Endothelial cell of umbilical vein (primary cell): ENCODE results near the gene PCGF3. TPM values are rescaled to one million over a fixed set of nuclear protein-coding genes. Genes with fewer than 3 reads are reported as not detected.

Experiments used
- BruUV-seq: library from RNA; stranded (reverse); fragments of 400-500 nt; replicated peaks from 2 replicates; lab custom pipeline; 2021; lab: Mats Ljungman, UMichigan
- CTCF ChIA-PET: fragments of 300-600, 350-600 bp; sonication (Branson Sonifier 250); formaldehyde crosslinking; loops from one replicate; lab custom pipeline; 2021; ENCODE audit warnings: antibody characterized with exemption, inconsistent platforms; lab: Charles Lee
- POLR2A ChIA-PET: fragments of 300-600, 350-600 bp; sonication (Branson Sonifier 250); formaldehyde crosslinking; loops from one replicate; lab custom pipeline; 2021; ENCODE audit warnings: antibody characterized with exemption, inconsistent platforms; lab: Charles Lee
- DNase-seq: peaks from one replicate; pipeline ENCODE4 v3.0.0-alpha.2; 2011; ENCODE audit warnings: low read depth, low spot score
- FAIRE-seq: peaks from 2 replicates; lab custom pipeline; 2011; peaks lifted over from hg19 to GRCh38; lab: Jason Lieb, UNC
- H2AFZ ChIP-seq: 2 replicates; pipeline ENCODE4 v1.6.0; 2012; ENCODE audit warnings: low read depth, low read length, control low read depth, inconsistent platforms
- H3K27ac ChIP-seq: 2 replicates; pipeline ENCODE4 v1.5.1; 2011; ENCODE audit warnings: low read depth, mild to moderate bottlenecking, control low read depth, low read length, moderate library complexity; ENCODE audit not compliant: insufficient read depth
- H3K27me3 ChIP-seq, 2 experiments: 2 replicates each; pipeline versions ENCODE4 v1.6.0 to v1.6.1; 2011; ENCODE audit warnings: low read length in 2 of 2, mixed read lengths in 1 of 2; ENCODE audit not compliant: control insufficient read depth in 2 of 2, insufficient read depth in 2 of 2
- H3K36me3 ChIP-seq, 2 experiments: 2 replicates in 1 of 2; 3 replicates in 1 of 2; pipeline ENCODE4 v1.5.1; 2011; ENCODE audit warnings: low read length in 2 of 2, mild to moderate bottlenecking in 1 of 2, moderate library complexity in 1 of 2; ENCODE audit not compliant: control insufficient read depth in 2 of 2, insufficient read depth in 2 of 2; ENCODE audit errors: extremely low read depth in 1 of 2
- H3K4me1 ChIP-seq: 3 replicates; pipeline ENCODE4 v1.5.1; 2011; ENCODE audit warnings: mild to moderate bottlenecking, low read length; ENCODE audit not compliant: control insufficient read depth, insufficient read depth; ENCODE audit errors: extremely low read depth
- H3K4me2 ChIP-seq: 2 replicates; pipeline ENCODE4 v1.6.1; 2011; ENCODE audit warnings: low read length, control low read depth, mixed read lengths; ENCODE audit not compliant: insufficient read depth
- H3K4me3 ChIP-seq, 3 experiments: fragments of 200-600 bp in 1 of 3; sonication (generic), shearing (Covaris generic) in 1 of 3; replicated peaks in 1 of 3; 2 replicates each; pipeline ENCODE4 v1.5.1; 2011 to 2016; ENCODE audit warnings: control low read depth in 3 of 3, low read length in 3 of 3, mild to moderate bottlenecking in 2 of 3, inconsistent platforms in 1 of 3, low read depth in 1 of 3, moderate library complexity in 1 of 3; ENCODE audit not compliant: insufficient read depth in 1 of 3
- H3K79me2 ChIP-seq: 2 replicates; pipeline ENCODE4 v1.6.0; 2012; ENCODE audit warnings: low read length, inconsistent platforms; ENCODE audit not compliant: control insufficient read depth, insufficient read depth
- H3K9ac ChIP-seq: replicated peaks from 2 replicates; pipeline ENCODE3; 2011; ENCODE audit warnings: low read length, control low read depth; ENCODE audit not compliant: insufficient read depth; ENCODE audit errors: extremely low read depth
- H3K9me1 ChIP-seq: replicated peaks from 3 replicates; pipeline ENCODE4 v1.6.0; 2011; ENCODE audit warnings: mild to moderate bottlenecking, low read length; ENCODE audit not compliant: control insufficient read depth, insufficient read depth; ENCODE audit errors: extremely low read depth
- H3K9me3 ChIP-seq: replicated peaks from 2 replicates; pipeline ENCODE4 v1.5.1; 2012; ENCODE audit warnings: low read length, inconsistent platforms; ENCODE audit not compliant: control insufficient read depth, insufficient read depth
- H4K20me1 ChIP-seq: replicated peaks from 2 replicates; pipeline ENCODE3; 2011; ENCODE audit warnings: mild to moderate bottlenecking, low read length; ENCODE audit not compliant: control insufficient read depth, insufficient read depth; ENCODE audit errors: extremely low read depth
- EZH2 ChIP-seq: IDR thresholded peaks from 2 replicates; pipeline ENCODE4 v1.6.1; 2012; ENCODE audit warnings: borderline replicate concordance, low read depth, mild to moderate bottlenecking, moderate library complexity, low read length, inconsistent platforms; ENCODE audit not compliant: severe bottlenecking
- FOS ChIP-seq: IDR thresholded peaks from 2 replicates; pipeline ENCODE4 v1.6.1; 2011; ENCODE audit warnings: mild to moderate bottlenecking, low read length, moderate library complexity, borderline replicate concordance; ENCODE audit not compliant: insufficient read depth
- GATA2 ChIP-seq: IDR thresholded peaks from 2 replicates; pipeline ENCODE4 v1.7.0; 2011; ENCODE audit warnings: low read depth, mild to moderate bottlenecking, moderate library complexity, mixed read lengths, low read length; ENCODE audit not compliant: insufficient read length, insufficient read depth
- JUN ChIP-seq: IDR thresholded peaks from 2 replicates; pipeline ENCODE4 v1.6.1; 2011; ENCODE audit warnings: borderline replicate concordance, low read depth; ENCODE audit not compliant: insufficient read length, insufficient read depth
- MYC ChIP-seq: IDR thresholded peaks from one replicate; pipeline ENCODE4 v1.6.1; 2011; ENCODE audit warnings: mild to moderate bottlenecking, low read depth, low read length
- POLR2A ChIP-seq: IDR thresholded peaks from 2 replicates; pipeline ENCODE4 v1.6.1; 2012; ENCODE audit warnings: low read depth, mild to moderate bottlenecking, control low read depth, low read length
- POLR2AphosphoS5 ChIP-seq: IDR thresholded peaks from 2 replicates; pipeline ENCODE4 v1.6.1; 2012; ENCODE audit warnings: low read depth, mild to moderate bottlenecking, control low read depth, low read length, moderate library complexity; ENCODE audit not compliant: insufficient read depth
- dilution Hi-C: fragments of 300-500 bp; cut with MboI; formaldehyde crosslinking; loops from one replicate; pipeline ENCODE4 v1.15.0; 2019; ENCODE audit warnings: low sequenced_read_pairs; ENCODE audit not compliant: extremely low pct_ligation_motif_present
- intact Hi-C: fragments of 100-400 bp; cut with micrococcal nuclease; formaldehyde crosslinking; loops from one replicate; pipeline ENCODE4 v1.10.0; 2022
- polyA plus RNA-seq, 4 experiments: library from polyadenylated mRNA; depleted of rRNA in 3 of 4; stranded (reverse) in 3 of 4; unstranded in 1 of 4; fragments of >200 nt; gene quantifications; 2 replicates each; pipeline versions ENCODE4 v1.2.1 to v1.2.3, GENCODE V29; 2011 to 2012; ENCODE audit warnings: missing spikeins in 1 of 4
- total RNA-seq: library from RNA; stranded (reverse); gene quantifications from 2 replicates; pipeline ENCODE4 v1.2.3, GENCODE V29; 2021
- TF ChIP-seq, protein P1 (sequence below), 2 donors: IDR thresholded peaks; 1 replicate in 1 of 2; 2 replicates in 1 of 2; pipeline ENCODE4 v1.5.1; 2011; ENCODE audit warnings: low read length in 2 of 2, mild to moderate bottlenecking in 2 of 2, moderate library complexity in 2 of 2, control low read depth in 1 of 2, inconsistent platforms in 1 of 2, low read depth in 1 of 2; ENCODE audit not compliant: insufficient read depth in 1 of 2; ENCODE audit errors: extremely low read depth in 1 of 2
- TF ChIP-seq, protein P2 (sequence below): IDR thresholded peaks from 2 replicates; pipeline ENCODE4 v1.6.1; 2011; ENCODE audit not compliant: insufficient read depth, insufficient read length

PCGF3 gene
- total and polyA plus RNA-seq, 2 donors (not counting 3 experiments of a cell fraction or from before 2014, with no cell fraction given) = 70.2 to 91.8 TPM

DNA sequence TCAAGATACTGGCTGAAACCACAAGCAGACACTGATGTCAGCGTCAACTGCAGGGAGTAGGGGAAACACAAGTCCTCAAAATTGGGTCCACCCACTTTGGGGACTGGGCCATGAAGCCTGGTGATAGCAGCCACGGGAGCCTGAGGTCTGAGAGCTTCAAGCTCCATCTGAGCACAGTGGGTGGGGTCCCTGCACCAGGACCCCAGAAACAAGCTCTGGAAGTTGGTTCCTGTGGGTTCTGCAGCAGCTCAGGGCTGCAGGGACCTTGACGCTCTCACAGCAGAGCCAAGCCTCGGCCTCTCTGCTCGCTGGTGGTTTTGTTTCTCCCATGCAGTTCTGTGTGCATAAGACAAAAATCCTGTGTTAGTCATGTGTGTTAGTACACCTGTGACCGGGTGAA is 65.8 kb downstream of the PCGF3 start:
- H3K4me3 ChIP-seq = no peak overlapping the region
- H3K79me2 ChIP-seq = peaks cover 71% of the 10 kb centered on the region
- TF ChIP-seq FOS (no peak), JUN (no peak), POLR2AphosphoS5 (no peak), MYC (no peak), EZH2 (no peak), POLR2A (no peak), GATA2 (no peak)
- TF ChIP-seq, protein P1, sequence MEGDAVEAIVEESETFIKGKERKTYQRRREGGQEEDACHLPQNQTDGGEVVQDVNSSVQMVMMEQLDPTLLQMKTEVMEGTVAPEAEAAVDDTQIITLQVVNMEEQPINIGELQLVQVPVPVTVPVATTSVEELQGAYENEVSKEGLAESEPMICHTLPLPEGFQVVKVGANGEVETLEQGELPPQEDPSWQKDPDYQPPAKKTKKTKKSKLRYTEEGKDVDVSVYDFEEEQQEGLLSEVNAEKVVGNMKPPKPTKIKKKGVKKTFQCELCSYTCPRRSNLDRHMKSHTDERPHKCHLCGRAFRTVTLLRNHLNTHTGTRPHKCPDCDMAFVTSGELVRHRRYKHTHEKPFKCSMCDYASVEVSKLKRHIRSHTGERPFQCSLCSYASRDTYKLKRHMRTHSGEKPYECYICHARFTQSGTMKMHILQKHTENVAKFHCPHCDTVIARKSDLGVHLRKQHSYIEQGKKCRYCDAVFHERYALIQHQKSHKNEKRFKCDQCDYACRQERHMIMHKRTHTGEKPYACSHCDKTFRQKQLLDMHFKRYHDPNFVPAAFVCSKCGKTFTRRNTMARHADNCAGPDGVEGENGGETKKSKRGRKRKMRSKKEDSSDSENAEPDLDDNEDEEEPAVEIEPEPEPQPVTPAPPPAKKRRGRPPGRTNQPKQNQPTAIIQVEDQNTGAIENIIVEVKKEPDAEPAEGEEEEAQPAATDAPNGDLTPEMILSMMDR (IDR thresholded peaks at IDR 0.05; ENCODE audit: extremely low read depth in 1 of 2, insufficient read depth in 1 of 2, low read depth in 1 of 2, low read length in 2 of 2) = no peak
- TF ChIP-seq, protein P2, sequence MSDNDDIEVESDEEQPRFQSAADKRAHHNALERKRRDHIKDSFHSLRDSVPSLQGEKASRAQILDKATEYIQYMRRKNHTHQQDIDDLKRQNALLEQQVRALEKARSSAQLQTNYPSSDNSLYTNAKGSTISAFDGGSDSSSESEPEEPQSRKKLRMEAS = no peak
- CTCF ChIA-PET = interaction anchor here (0.6 to 1.4 kb wide), 2 partner anchors 15 to 31 kb away, joined by 3 read pairs; no protein-coding TSS in a partner anchor
- H4K20me1 ChIP-seq = no peaks in the 10 kb centered on the region
- no peaks in the 10 kb centered on the region for H3K9me3 ChIP-seq
- no peaks in the 10 kb centered on the region for H3K4me1 ChIP-seq
- H3K27me3 ChIP-seq = no peaks in the 10 kb centered on the region
- no peaks in the 10 kb centered on the region for H3K9me1 ChIP-seq
- BruUV-seq = no TSS peak
- no peak overlapping the region for H3K27ac ChIP-seq
- no peak for FAIRE-seq
- intact Hi-C loops (no loop called here), dilution Hi-C loops (no loop called here)
- POLR2A ChIA-PET = no interaction called here
- peaks cover 18 to 28% of the 10 kb centered on the region in 2 experiments for H3K36me3 ChIP-seq
- no peak for DNase-seq
- H3K9ac ChIP-seq = no peak overlapping the region
- no peak overlapping the region for H3K4me2 ChIP-seq
- H2AFZ ChIP-seq = no peak overlapping the region
